BLaER1 (cell line): ENCODE data around the gene MDM1.

Source experiments
- H3K27ac ChIP-seq: shearing (Covaris generic); formaldehyde crosslinking; 2 replicates; pipeline ENCODE4 v1.8.1; 2022
- H3K27me3 ChIP-seq: shearing (Covaris generic); formaldehyde crosslinking; 2 replicates; pipeline ENCODE4 v1.8.1; 2022
- H3K36me3 ChIP-seq: shearing (Covaris generic); formaldehyde crosslinking; 2 replicates; pipeline ENCODE4 v1.8.1; 2022
- H3K4me1 ChIP-seq: shearing (Covaris generic); formaldehyde crosslinking; 2 replicates; pipeline ENCODE4 v1.8.1; 2022
- H3K4me2 ChIP-seq: shearing (Covaris generic); formaldehyde crosslinking; 2 replicates; pipeline ENCODE4 v1.8.1; 2022
- H3K4me3 ChIP-seq: shearing (Covaris generic); formaldehyde crosslinking; 2 replicates; pipeline ENCODE4 v1.8.1; 2022
- H3K9ac ChIP-seq: shearing (Covaris generic); formaldehyde crosslinking; 2 replicates; pipeline ENCODE4 v1.8.1; 2022
- H3K9me3 ChIP-seq: shearing (Covaris generic); formaldehyde crosslinking; 2 replicates; pipeline ENCODE4 v1.8.1; 2022
- H4K20me1 ChIP-seq: shearing (Covaris generic); formaldehyde crosslinking; 2 replicates; pipeline ENCODE4 v1.8.1; 2022
- Cebpa-rat ChIP-seq: shearing (Covaris generic); IDR thresholded peaks from 2 replicates; pipeline ENCODE4 v1.8.1; 2022

Gene MDM1

DNA sequence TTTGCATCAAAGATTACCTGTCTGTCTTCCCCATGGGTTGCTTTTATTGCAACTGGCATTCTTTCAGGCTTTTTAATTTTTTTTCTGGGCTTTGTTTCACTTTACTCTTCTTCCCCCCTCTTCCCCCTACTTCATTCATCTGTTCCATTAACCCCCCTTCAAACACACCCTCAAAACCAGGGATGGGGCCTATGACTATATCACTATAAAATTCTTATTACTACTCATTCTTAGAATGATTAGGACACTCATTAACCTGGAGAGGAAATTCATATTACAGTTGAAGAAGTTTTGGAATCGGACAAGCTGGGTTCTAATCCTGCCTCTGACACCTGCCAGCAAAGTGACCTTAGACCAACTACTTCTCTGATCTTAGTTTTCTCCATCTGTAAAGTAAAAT is 24.8 kb upstream of the MDM1 start:
- Histone ChIP-seq H3K4me3 (no peak overlapping the region), H3K4me2 (no peak overlapping the region), H3K36me3 (no peaks in the 10 kb centered on the region), H3K27ac (no peak overlapping the region), H4K20me1 (no peaks in the 10 kb centered on the region), H3K9ac (no peak overlapping the region), H3K9me3 (no peaks in the 10 kb centered on the region), H3K4me1 (peaks cover 18% of the 10 kb centered on the region), H3K27me3 (no peaks in the 10 kb centered on the region)
- TF ChIP-seq Cebpa-rat = no peak

DNA sequence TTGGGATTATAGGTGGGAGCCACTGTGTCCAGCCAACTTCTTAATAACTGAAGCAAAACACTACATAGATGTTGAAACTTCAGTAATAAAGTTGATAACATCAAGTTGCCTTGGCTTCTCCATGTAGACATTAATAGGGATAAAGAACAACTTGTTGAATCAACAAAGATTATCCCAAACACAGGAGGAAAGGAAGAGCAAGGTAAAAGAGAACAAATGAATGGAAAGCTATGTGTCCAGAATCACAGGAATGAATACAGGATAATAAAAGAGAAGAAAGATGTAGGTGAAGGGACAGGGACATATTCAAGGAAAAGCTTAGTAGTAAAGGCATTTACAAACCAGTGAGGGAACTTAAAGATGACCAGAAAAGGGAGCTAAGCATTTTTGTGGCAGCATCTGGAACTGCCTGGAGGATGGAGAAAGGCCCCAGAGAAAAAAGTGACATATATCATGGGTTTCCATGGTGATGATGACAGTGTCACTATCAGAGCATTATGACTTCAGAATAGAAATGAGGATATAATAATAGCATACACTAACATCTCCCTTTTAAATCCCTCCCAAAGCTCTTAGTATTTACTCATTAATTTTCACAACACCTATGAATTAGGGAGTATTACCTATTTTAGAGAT is 24.0 kb upstream of the MDM1 start:
- no peak overlapping the region for H3K4me3 ChIP-seq
- no peaks in the 10 kb centered on the region for H3K36me3 ChIP-seq
- no peak overlapping the region for H3K9ac ChIP-seq
- no peak overlapping the region for H3K4me2 ChIP-seq
- H3K27me3 ChIP-seq = no peaks in the 10 kb centered on the region
- no peak for TF ChIP-seq Cebpa-rat
- peaks cover 18% of the 10 kb centered on the region for H3K4me1 ChIP-seq
- no peaks in the 10 kb centered on the region for H4K20me1 ChIP-seq
- H3K9me3 ChIP-seq = no peaks in the 10 kb centered on the region
- no peak overlapping the region for H3K27ac ChIP-seq

DNA sequence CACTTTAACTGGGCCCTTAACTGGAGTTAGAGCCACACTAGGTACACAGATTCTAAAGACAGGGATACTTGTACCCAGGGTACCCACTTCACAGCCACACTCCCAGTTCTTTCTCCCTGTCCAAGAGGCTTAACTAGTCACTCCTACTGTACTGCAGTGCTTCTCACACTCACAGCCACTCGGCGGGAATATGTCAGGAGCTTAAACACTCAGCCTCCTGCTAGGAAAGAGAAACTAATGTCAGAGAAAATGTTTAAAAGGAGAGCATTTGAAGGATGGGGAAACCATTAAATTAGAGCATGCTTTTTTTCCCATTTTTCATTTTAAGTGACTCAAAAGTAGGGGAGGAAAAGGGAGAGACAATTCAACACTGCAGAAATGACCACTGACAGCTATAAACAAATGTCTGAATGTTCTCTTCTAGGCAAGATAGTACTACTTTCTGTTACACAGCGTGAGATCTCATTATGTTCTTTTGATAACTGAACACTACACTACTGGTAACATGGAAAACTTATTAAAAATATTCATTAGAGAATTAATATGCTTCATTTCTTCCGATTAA is 22.9 kb upstream of the MDM1 start:
- Histone ChIP-seq H4K20me1 (no peaks in the 10 kb centered on the region), H3K4me2 (no peak overlapping the region), H3K9ac (no peak overlapping the region), H3K9me3 (no peaks in the 10 kb centered on the region), H3K4me3 (no peak overlapping the region), H3K4me1 (peaks cover 24% of the 10 kb centered on the region), H3K36me3 (no peaks in the 10 kb centered on the region), H3K27ac (no peak overlapping the region), H3K27me3 (no peaks in the 10 kb centered on the region)
- TF ChIP-seq Cebpa-rat = no peak

DNA sequence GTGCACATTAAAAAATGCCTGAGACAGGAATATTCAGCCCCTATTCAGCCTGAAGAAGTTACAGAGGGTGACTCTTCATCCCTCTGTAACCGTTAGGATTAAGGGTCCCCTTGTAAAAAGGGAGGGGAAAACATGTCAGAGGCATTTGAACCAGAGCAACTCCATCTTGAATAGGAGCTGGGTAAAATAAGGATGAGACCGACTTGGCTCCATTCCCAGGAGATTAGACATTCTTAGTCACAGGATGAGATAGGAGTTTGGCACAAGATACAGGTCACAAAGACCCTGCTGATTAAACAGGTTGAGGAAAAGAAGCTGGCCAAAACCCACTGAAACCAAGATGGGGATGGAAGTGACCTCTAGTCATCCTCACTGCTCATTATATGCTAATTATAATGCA is 19.9 kb upstream of the MDM1 start:
- Histone ChIP-seq H3K4me1 (0 out of 2 replicates have a peak, but pooled peaks cover 6% of the 10 kb centered on the region), H3K4me3 (no peak overlapping the region), H3K27ac (no peak overlapping the region)

DNA sequence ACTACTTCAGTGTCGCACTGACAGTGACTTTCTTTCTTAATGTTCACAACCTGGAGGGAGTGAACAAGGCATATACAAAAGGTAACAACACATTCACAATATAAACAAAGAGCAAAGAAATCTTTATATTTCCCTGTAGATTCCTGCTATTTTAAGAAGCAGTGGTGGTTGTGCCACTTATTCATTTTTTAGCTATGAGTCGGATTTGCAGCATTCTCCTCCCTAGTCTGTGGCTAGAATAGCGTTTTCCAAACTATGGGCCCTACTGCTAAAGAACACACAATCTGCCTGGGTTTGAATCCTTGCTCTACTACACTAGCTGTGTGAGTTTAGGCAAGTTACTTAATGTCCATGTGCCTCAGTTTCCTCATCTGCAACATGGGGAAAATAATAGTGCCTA is 18.6 kb upstream of the MDM1 start:
- Histone ChIP-seq H3K4me2 (no peak overlapping the region; the same call in 1 of the 2 replicates), H3K27me3 (no peaks in the 10 kb centered on the region)

More for the DNA sequence above, 19.9 kb upstream of the MDM1 start:
- Histone ChIP-seq H3K27me3 (no peaks in the 10 kb centered on the region), H3K4me2 (no peak overlapping the region), H4K20me1 (no peaks in the 10 kb centered on the region), H3K36me3 (no peaks in the 10 kb centered on the region), H3K9me3 (no peaks in the 10 kb centered on the region), H3K9ac (no peak overlapping the region)
- no peak for TF ChIP-seq Cebpa-rat

GRCh38 chr12:68349921-68350606 is 17.9 kb upstream of the MDM1 start:
- no peak for TF ChIP-seq Cebpa-rat
- Histone ChIP-seq H3K36me3 (no peaks in the 10 kb centered on the region), H3K4me1 (peaks cover 14% of the 10 kb centered on the region), H3K27ac (no peak overlapping the region), H3K9me3 (no peaks in the 10 kb centered on the region), H3K4me3 (no peak overlapping the region), H3K27me3 (no peaks in the 10 kb centered on the region), H4K20me1 (no peaks in the 10 kb centered on the region), H3K9ac (no peak overlapping the region), H3K4me2 (peak overlapping the region; percentile 1; the same call in 1 of the 2 replicates)

More for the DNA sequence above, 18.6 kb upstream of the MDM1 start:
- Histone ChIP-seq H4K20me1 (no peaks in the 10 kb centered on the region), H3K36me3 (no peaks in the 10 kb centered on the region), H3K9ac (no peak overlapping the region), H3K4me1 (peaks cover 9% of the 10 kb centered on the region), H3K27ac (no peak overlapping the region), H3K4me3 (no peak overlapping the region), H3K9me3 (no peaks in the 10 kb centered on the region)
- no peak for TF ChIP-seq Cebpa-rat

GRCh38 chr12:68349220-68349621 is 17.1 kb upstream of the MDM1 start:
- H3K27me3 ChIP-seq = no peaks in the 10 kb centered on the region

GRCh38 chr12:68348419-68348818 is 16.3 kb upstream of the MDM1 start:
- Histone ChIP-seq H3K27me3 (no peaks in the 10 kb centered on the region), H3K27ac (no peak overlapping the region)

More at GRCh38 chr12:68349220-68349621, 17.1 kb upstream of the MDM1 start:
- Histone ChIP-seq H3K9me3 (no peaks in the 10 kb centered on the region), H3K27ac (no peak overlapping the region), H3K4me2 (no peak overlapping the region), H3K36me3 (no peaks in the 10 kb centered on the region), H3K9ac (no peak overlapping the region), H4K20me1 (no peaks in the 10 kb centered on the region), H3K4me3 (no peak overlapping the region), H3K4me1 (peaks cover 15% of the 10 kb centered on the region)
- no peak for TF ChIP-seq Cebpa-rat

GRCh38 chr12:68345763-68346162 is 13.6 kb upstream of the MDM1 start:
- H3K36me3 ChIP-seq = no peaks in the 10 kb centered on the region
- no peaks in the 10 kb centered on the region for H4K20me1 ChIP-seq
- no peak overlapping the region for H3K27ac ChIP-seq
- peak overlapping the region; percentile 46 for H3K4me2 ChIP-seq
- no peak overlapping the region for H3K4me3 ChIP-seq
- TF ChIP-seq Cebpa-rat = no peak
- H3K27me3 ChIP-seq = no peaks in the 10 kb centered on the region
- H3K4me1 ChIP-seq = peaks cover 34% of the 10 kb centered on the region
- no peak overlapping the region for H3K9ac ChIP-seq
- H3K9me3 ChIP-seq = no peaks in the 10 kb centered on the region

More at GRCh38 chr12:68348419-68348818, 16.3 kb upstream of the MDM1 start:
- H3K4me3 ChIP-seq = no peak overlapping the region
- H3K4me2 ChIP-seq = no peak overlapping the region
- no peak overlapping the region for H3K9ac ChIP-seq
- no peaks in the 10 kb centered on the region for H3K9me3 ChIP-seq
- H3K4me1 ChIP-seq = peaks cover 23% of the 10 kb centered on the region
- no peak for TF ChIP-seq Cebpa-rat
- H3K36me3 ChIP-seq = no peaks in the 10 kb centered on the region
- H4K20me1 ChIP-seq = no peaks in the 10 kb centered on the region

DNA sequence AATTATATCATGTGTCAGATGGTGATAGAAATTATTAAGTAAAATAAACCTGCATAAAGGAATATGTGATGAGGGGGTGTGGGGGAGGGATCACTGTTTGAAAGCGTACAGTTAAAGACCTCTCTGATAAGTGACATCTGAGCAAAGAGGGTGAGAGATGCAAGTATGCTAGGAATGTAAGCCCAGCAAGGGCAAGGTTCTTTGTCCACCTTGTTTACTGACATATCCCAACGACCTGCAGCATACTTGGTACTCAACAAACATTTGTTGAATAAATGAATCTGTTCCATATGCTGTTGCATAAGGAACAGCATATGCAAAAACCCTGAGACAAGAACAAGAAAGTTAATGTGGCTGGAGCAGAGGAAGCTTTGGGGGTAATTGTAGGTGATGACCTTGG is 12.0 kb upstream of the MDM1 start:
- no peak for TF ChIP-seq Cebpa-rat
- Histone ChIP-seq H3K27ac (no peak overlapping the region), H3K4me3 (no peak overlapping the region), H3K27me3 (no peaks in the 10 kb centered on the region), H4K20me1 (no peaks in the 10 kb centered on the region), H3K4me1 (peaks cover 28% of the 10 kb centered on the region), H3K4me2 (no peak overlapping the region), H3K9ac (no peak overlapping the region), H3K36me3 (no peaks in the 10 kb centered on the region), H3K9me3 (no peaks in the 10 kb centered on the region)
